H1 (cell line): ENCODE data around the gene LARP1. TPM values are rescaled to one million over a fixed set of nuclear protein-coding genes. Genes with fewer than 3 reads are reported as not detected.

ENCODE experiments used
- CTCF ChIA-PET: fragments of 300-600 bp; sonication (Branson Sonifier 250); formaldehyde crosslinking; loops from one replicate; lab custom pipeline; 2021; ENCODE audit not compliant: partially characterized antibody; lab: Charles Lee
- POLR2A ChIA-PET: fragments of 300-600 bp; sonication (Branson Sonifier 250); formaldehyde crosslinking; loops from one replicate; lab custom pipeline; 2021; ENCODE audit warnings: inconsistent platforms; ENCODE audit not compliant: partially characterized antibody; lab: Charles Lee
- DNase-seq, 2 experiments: peaks; one replicate each; pipeline versions ENCODE4 v3.0.0 to v3.0.0-alpha.2; 2010 to 2022; ENCODE audit warnings: low spot score in 2 of 2, low read depth in 1 of 2, mixed read lengths in 1 of 2
- FAIRE-seq: peaks from 2 replicates; lab custom pipeline; 2011; peaks lifted over from hg19 to GRCh38; lab: Jason Lieb, UNC
- H2AFZ ChIP-seq: 2 replicates; pipeline ENCODE4 v1.8.1; 2012; ENCODE audit warnings: low read length, inconsistent platforms
- H2AK5ac ChIP-seq: 2 replicates; pipeline ENCODE4 v1.6.1; 2013; ENCODE audit warnings: low read depth, low read length
- H2BK120ac ChIP-seq: replicated peaks from 2 replicates; pipeline ENCODE3; 2013; ENCODE audit warnings: low read depth, low read length, inconsistent platforms
- H2BK12ac ChIP-seq: 2 replicates; pipeline ENCODE4 v1.6.1; 2013; ENCODE audit warnings: low read depth, low read length
- H2BK15ac ChIP-seq: 2 replicates; pipeline ENCODE4 v1.6.1; 2013; ENCODE audit warnings: low read length
- H2BK20ac ChIP-seq: 2 replicates; pipeline ENCODE4 v1.6.1; 2013; ENCODE audit warnings: low read length
- H2BK5ac ChIP-seq: 2 replicates; pipeline ENCODE4 v1.6.1; 2013; ENCODE audit warnings: low read depth, low read length
- H3K14ac ChIP-seq: 2 replicates; pipeline ENCODE4 v1.6.1; 2013; ENCODE audit warnings: inconsistent platforms; ENCODE audit not compliant: insufficient read length
- H3K18ac ChIP-seq: 2 replicates; pipeline ENCODE4 v1.6.1; 2013; ENCODE audit warnings: low read length; ENCODE audit errors: extremely low read depth
- H3K23ac ChIP-seq: 2 replicates; pipeline ENCODE4 v1.6.1; 2013; ENCODE audit warnings: inconsistent platforms; ENCODE audit not compliant: insufficient read length
- H3K23me2 ChIP-seq: 2 replicates; pipeline ENCODE4 v1.6.1; 2013; ENCODE audit warnings: low read depth, low read length
- H3K27ac ChIP-seq: 2 replicates; pipeline ENCODE4 v1.6.1; 2011; ENCODE audit warnings: low read depth, low read length, inconsistent platforms
- H3K27me3 ChIP-seq, 4 experiments: replicated peaks in 1 of 4; 1 replicate in 1 of 4; 2 replicates in 3 of 4; pipeline versions ENCODE4 v1.6.1 to v1.8.1; 2011 to 2013; ENCODE audit warnings: low read length in 3 of 4, mild to moderate bottlenecking in 3 of 4, inconsistent platforms in 2 of 4, mixed read lengths in 2 of 4, moderate library complexity in 1 of 4; ENCODE audit not compliant: control insufficient read depth in 3 of 4, insufficient read depth in 3 of 4; ENCODE audit errors: extremely low read depth in 1 of 4
- H3K36me3 ChIP-seq, 4 experiments: 2 replicates each; pipeline versions ENCODE4 v1.6.1 to v1.8.1; 2011 to 2013; ENCODE audit warnings: mild to moderate bottlenecking in 4 of 4, low read length in 3 of 4, moderate library complexity in 2 of 4, control low read depth in 1 of 4, inconsistent platforms in 1 of 4; ENCODE audit not compliant: insufficient read depth in 4 of 4, control insufficient read depth in 2 of 4
- H3K4ac ChIP-seq: replicated peaks from 2 replicates; pipeline ENCODE3; 2013; ENCODE audit warnings: low read length, low read depth, mixed read lengths, inconsistent platforms; ENCODE audit not compliant: insufficient read length
- H3K4me1 ChIP-seq, 4 experiments: replicated peaks in 1 of 4; 1 replicate in 1 of 4; 2 replicates in 3 of 4; pipeline versions ENCODE4 v1.6.1 to v1.8.1; 2011 to 2013; ENCODE audit warnings: low read length in 3 of 4, inconsistent platforms in 2 of 4, mixed read lengths in 1 of 4; ENCODE audit not compliant: insufficient read depth in 4 of 4, control insufficient read depth in 3 of 4
- H3K4me2 ChIP-seq, 2 experiments: 2 replicates each; pipeline versions ENCODE4 v1.6.1 to v1.8.1; 2011 to 2013; ENCODE audit warnings: low read depth in 2 of 2, low read length in 2 of 2, control low read depth in 1 of 2, inconsistent platforms in 1 of 2, mild to moderate bottlenecking in 1 of 2; ENCODE audit not compliant: insufficient read depth in 1 of 2
- H3K4me3 ChIP-seq, 4 experiments: fragments of 200-600, 300-600 bp in 1 of 4; sonication (generic), shearing (Covaris generic), sonication (Bioruptor Twin) in 1 of 4; 2 replicates each; pipeline versions ENCODE4 v1.5.1 to v1.8.1; 2011 to 2016; ENCODE audit warnings: low read length in 4 of 4, low read depth in 3 of 4, control low read depth in 2 of 4, inconsistent platforms in 2 of 4, mild to moderate bottlenecking in 2 of 4, mixed read lengths in 1 of 4, moderate library complexity in 1 of 4; ENCODE audit not compliant: insufficient read depth in 2 of 4; ENCODE audit errors: extremely low read depth in 1 of 4
- H3K56ac ChIP-seq: replicated peaks from 2 replicates; pipeline ENCODE3; 2013; ENCODE audit warnings: low read depth, mild to moderate bottlenecking, mixed read lengths, low read length, inconsistent platforms; ENCODE audit not compliant: insufficient read length
- H3K79me1 ChIP-seq: 2 replicates; pipeline ENCODE4 v1.6.1; 2013; ENCODE audit warnings: low read depth, low read length, control low read depth
- H3K79me2 ChIP-seq, 2 experiments: 2 replicates each; pipeline versions ENCODE4 v1.6.1 to v1.8.1; 2012 to 2013; ENCODE audit warnings: low read length in 2 of 2, mild to moderate bottlenecking in 2 of 2, inconsistent platforms in 1 of 2; ENCODE audit not compliant: insufficient read depth in 2 of 2, control insufficient read depth in 1 of 2
- H3K9ac ChIP-seq, 4 experiments: replicated peaks in 1 of 4; 1 replicate in 1 of 4; 2 replicates in 3 of 4; pipeline versions ENCODE4 v1.6.1 to v1.8.1; 2011 to 2013; ENCODE audit warnings: low read depth in 3 of 4, low read length in 3 of 4, control low read depth in 2 of 4, mild to moderate bottlenecking in 2 of 4, moderate library complexity in 2 of 4, inconsistent platforms in 1 of 4; ENCODE audit errors: extremely low read depth in 1 of 4
- H3K9me3 ChIP-seq, 2 experiments: 2 replicates each; pipeline versions ENCODE4 v1.6.1 to v1.8.1; 2012 to 2013; ENCODE audit warnings: mild to moderate bottlenecking in 2 of 2, moderate library complexity in 2 of 2, control low read depth in 1 of 2, inconsistent platforms in 1 of 2, low read depth in 1 of 2, low read length in 1 of 2, mixed read lengths in 1 of 2; ENCODE audit not compliant: insufficient read depth in 2 of 2
- H4K20me1 ChIP-seq, 2 experiments: replicated peaks in 1 of 2; 2 replicates each; pipeline versions ENCODE3 to v1.8.1; 2011 to 2013; ENCODE audit warnings: inconsistent platforms in 2 of 2, low read length in 2 of 2, mild to moderate bottlenecking in 1 of 2; ENCODE audit not compliant: insufficient read depth in 2 of 2, control insufficient read depth in 1 of 2
- H4K5ac ChIP-seq: 2 replicates; pipeline ENCODE4 v1.6.1; 2013; ENCODE audit warnings: low read length, low read depth, mixed read lengths, inconsistent platforms; ENCODE audit not compliant: insufficient read length
- H4K8ac ChIP-seq: 2 replicates; pipeline ENCODE4 v1.8.0; 2013; ENCODE audit warnings: mild to moderate bottlenecking, moderate library complexity, low read length, inconsistent platforms; ENCODE audit not compliant: insufficient read depth; ENCODE audit errors: extremely low read depth
- H4K91ac ChIP-seq: replicated peaks from 2 replicates; pipeline ENCODE3; 2013; ENCODE audit warnings: low read length, mixed read lengths, inconsistent platforms; ENCODE audit not compliant: insufficient read length
- WGBS, 2 experiments: shearing (Covaris generic) in 1 of 2; methylation state at CpG; one replicate each; pipeline versions ENCODE4 v1.1.6 to v1.1.7; 2013 to 2015; ENCODE audit warnings: low lambda C conversion rate in 2 of 2, mixed read lengths in 2 of 2, inconsistent platforms in 1 of 2, low coverage in 1 of 2, missing lambda C conversion rate in 1 of 2; ENCODE audit not compliant: insufficient replicate concordance in 2 of 2, insufficient coverage in 1 of 2, insufficient read length in 1 of 2; ENCODE audit errors: extremely low coverage in 1 of 2, missing lambda C conversion rate in 1 of 2; 5-methylcytosine and 5-hydroxymethylcytosine counted together
- polyA plus RNA-seq, 7 experiments: library from polyadenylated mRNA; depleted of rRNA in 3 of 7; stranded (reverse) in 5 of 7; unstranded in 2 of 7; fragments of >200 nt in 5 of 7; fragments of 200-250 nt in 2 of 7; gene quantifications; 1 replicate in 5 of 7; 2 replicates in 1 of 7; 4 replicates in 1 of 7; pipeline versions ENCODE4 v1.2.1 to v1.2.3, GENCODE V29; 2011 to 2013; ENCODE audit warnings: missing spikeins in 2 of 7, mixed read lengths in 2 of 7
- total RNA-seq: library from RNA; stranded (reverse); fragmentation: NEBNext Ultra II Directional; extraction: Animal tissue kit (Norgen Biotek cat#: 25700); gene quantifications from 2 replicates; pipeline ENCODE4 v1.2.1, GENCODE V29; 2021

Gene LARP1
- total and polyA plus RNA-seq, 2 of the 8 experiments (the other 6 are each of a cell fraction or from before 2014, with no cell fraction given) = 106 to 422 TPM

DNA sequence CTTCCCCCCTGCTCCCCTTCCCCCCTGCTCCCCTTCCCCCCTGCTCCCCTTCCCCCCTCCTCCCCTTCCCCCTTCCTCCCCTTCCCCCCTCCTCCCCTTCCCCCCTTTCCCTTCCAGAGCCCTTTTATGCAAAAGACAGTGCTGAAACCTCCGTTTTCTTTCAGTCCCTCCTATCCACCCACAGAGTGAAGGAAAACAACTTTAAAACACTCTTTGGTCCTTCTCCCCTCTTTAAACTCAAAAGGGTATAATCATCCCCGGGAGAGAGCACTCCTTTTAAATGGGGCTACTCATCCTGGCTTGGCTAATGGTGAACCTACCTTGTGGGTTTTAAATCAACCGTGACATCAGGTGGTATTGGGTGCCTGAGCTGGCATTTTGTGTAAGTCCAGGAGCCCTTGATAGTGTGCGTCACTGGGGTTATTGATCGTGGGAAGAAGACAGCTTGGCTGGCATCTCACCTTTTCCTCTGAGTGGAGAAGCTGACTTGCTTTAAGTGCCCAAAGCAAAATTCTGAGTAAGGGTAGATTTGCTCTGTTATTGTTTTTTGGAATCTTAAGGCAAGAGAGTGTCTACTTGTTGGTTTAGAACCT lies 2.7 kb downstream of the LARP1 start:
- H3K4ac ChIP-seq = no peak overlapping the region
- H3K23me2 ChIP-seq = peaks cover 3% of the 10 kb centered on the region; the same call in 1 of the 2 replicates
- H2AK5ac ChIP-seq = no peak overlapping the region
- H2BK15ac ChIP-seq = no peak overlapping the region
- no peaks in the 10 kb centered on the region for H3K27me3 ChIP-seq
- no peak overlapping the region for H2AFZ ChIP-seq
- CTCF ChIA-PET = interaction anchor here (0.7 to 2.1 kb wide), 9 partner anchors 10 to 76 kb away, joined by 3 to 9 read pairs (median 4); no protein-coding TSS in a partner anchor
- no peak overlapping the region for H2BK120ac ChIP-seq
- no peak for DNase-seq
- H4K8ac ChIP-seq = no peak overlapping the region
- H3K56ac ChIP-seq = no peak overlapping the region
- H3K9me3 ChIP-seq = no peaks in the 10 kb centered on the region
- H3K9ac ChIP-seq = peak overlapping the region in 3 of 4 experiments; percentile 2 to 39 (median 8); a peak in 3 of 7 replicates
- H4K91ac ChIP-seq = no peak overlapping the region
- no peak overlapping the region for H2BK5ac ChIP-seq
- no peak for FAIRE-seq
- H3K14ac ChIP-seq = no peak overlapping the region
- H3K4me3 ChIP-seq = peak overlapping the region; percentile 48 to 98 (median 65)
- H2BK12ac ChIP-seq = no peak overlapping the region
- H3K23ac ChIP-seq = no peak overlapping the region
- POLR2A ChIA-PET = interaction anchor here (0.6 to 15.0 kb wide), 14 partner anchors 11 to 237 kb away, joined by 3 to 307 read pairs (median 4); partner anchors contain the start of gene CNOT8
- peak overlapping the region; percentile 87 to 88 for H3K4me2 ChIP-seq
- no peak overlapping the region for H3K18ac ChIP-seq
- peak overlapping the region; percentile 16; the same call in 1 of the 2 replicates for H3K27ac ChIP-seq
- H4K5ac ChIP-seq = no peak overlapping the region
- WGBS, 2 experiments = 4% methylated on average over 4 of the region's 5 CpGs; no CpG with 5 or more reads in 1 of the 2 experiments
- H3K79me2 ChIP-seq = peaks cover 69 to 75% of the 10 kb centered on the region in 2 experiments
- no peaks in the 10 kb centered on the region; a peak in 1 of 8 replicates for H3K36me3 ChIP-seq
- H4K20me1 ChIP-seq = peaks cover 33 to 37% of the 10 kb centered on the region in 2 experiments
- H3K4me1 ChIP-seq = peaks cover 20 to 35% (median 28%) of the 10 kb centered on the region in 4 experiments
- H3K79me1 ChIP-seq = peaks cover 8% of the 10 kb centered on the region
- H2BK20ac ChIP-seq = no peak overlapping the region
